OCI-LY3 (cell line): ENCODE data around the gene GLDN.

Experiments used
- H2AFZ ChIP-seq: fragments of 200-600, 300-600 bp; shearing (Covaris generic); 2 replicates; pipeline ENCODE4 v1.6.0; 2014; ENCODE audit warnings: antibody characterized with exemption, low read depth, low read length
- H3K27ac ChIP-seq: fragments of 200-600, 300-600 bp; sonication (generic); 2 replicates; pipeline ENCODE4 v1.5.1; 2014; ENCODE audit warnings: mild to moderate bottlenecking, low read length, moderate library complexity, mixed read lengths
- H3K27me3 ChIP-seq: fragments of 200-600, 300-600 bp; sonication (generic); 2 replicates; pipeline ENCODE4 v1.6.1; 2014; ENCODE audit warnings: low read depth, low read length, mixed read lengths
- H3K36me3 ChIP-seq: fragments of 200-600, 300-600 bp; sonication (generic); replicated peaks from 2 replicates; pipeline ENCODE3; 2014; ENCODE audit warnings: low read depth, low read length, mixed read lengths
- H3K4me1 ChIP-seq: fragments of 300-600, 200-600 bp; sonication (generic); 2 replicates; pipeline ENCODE4 v1.6.1; 2014; ENCODE audit warnings: low read length, mixed read lengths
- H3K4me2 ChIP-seq: fragments of 200-600, 300-600 bp; sonication (generic); 2 replicates; pipeline ENCODE4 v1.6.1; 2014; ENCODE audit warnings: low read length, mixed read lengths
- H3K4me3 ChIP-seq: fragments of 300-600, 200-600 bp; sonication (generic); 2 replicates; pipeline ENCODE4 v1.5.1; 2014; ENCODE audit warnings: antibody characterized with exemption, mild to moderate bottlenecking, low read length, moderate library complexity
- H3K79me2 ChIP-seq: fragments of 300-600, 200-600 bp; shearing (Covaris generic); 2 replicates; pipeline ENCODE4 v1.6.1; 2014; ENCODE audit warnings: mild to moderate bottlenecking, low read length, mixed read lengths
- H3K9ac ChIP-seq: fragments of 300-600, 200-600 bp; shearing (Covaris generic); 2 replicates; pipeline ENCODE4 v1.6.0; 2014; ENCODE audit warnings: mild to moderate bottlenecking, low read length, moderate library complexity
- H3K9me3 ChIP-seq: fragments of 200-600, 300-600 bp; shearing (Covaris generic); 2 replicates; pipeline ENCODE4 v1.6.1; 2014; ENCODE audit warnings: low read length, mixed read lengths; ENCODE audit not compliant: insufficient read depth
- H4K20me1 ChIP-seq: fragments of 200-600, 300-600 bp; sonication (generic); 2 replicates; pipeline ENCODE4 v1.6.1; 2016; ENCODE audit warnings: low read length, mixed read lengths; ENCODE audit not compliant: insufficient read depth
- CTCF ChIP-seq: fragments of 200-600, 300-600 bp; sonication (generic); IDR thresholded peaks from 2 replicates; pipeline ENCODE4 v1.5.1; 2014; ENCODE audit warnings: antibody characterized with exemption, low read length, low read depth
- EZH2phosphoT487 ChIP-seq: fragments of 200-600 bp; shearing (Covaris generic); IDR thresholded peaks from 2 replicates; pipeline ENCODE4 v1.6.1; 2018; ENCODE audit warnings: antibody characterized with exemption, mixed run types, low read depth

GLDN gene

GRCh38 chr15:51424780-51425179, 83.3 kb downstream of the GLDN start:
- H2AFZ ChIP-seq, result no peak overlapping the region
- H3K27me3 ChIP-seq, result no peaks in the 10 kb centered on the region
- H3K36me3 ChIP-seq, result no peaks in the 10 kb centered on the region

GRCh38 chr15:51425517-51426040, 84.1 kb downstream of the GLDN start:
- Histone ChIP-seq H3K36me3 (no peaks in the 10 kb centered on the region), H2AFZ (no peak overlapping the region), H3K79me2 (no peaks in the 10 kb centered on the region), H3K4me3 (no peak overlapping the region), H3K9me3 (no peaks in the 10 kb centered on the region), H3K4me2 (no peak overlapping the region), H3K4me1 (no peaks in the 10 kb centered on the region), H3K9ac (no peak overlapping the region), H4K20me1 (no peaks in the 10 kb centered on the region), H3K27ac (no peak overlapping the region), H3K27me3 (no peaks in the 10 kb centered on the region)
- TF ChIP-seq EZH2phosphoT487 (no peak), CTCF (no peak)

More at GRCh38 chr15:51424780-51425179, 83.3 kb downstream of the GLDN start:
- Histone ChIP-seq H3K27ac (no peak overlapping the region), H4K20me1 (no peaks in the 10 kb centered on the region), H3K4me2 (no peak overlapping the region), H3K9me3 (no peaks in the 10 kb centered on the region), H3K4me1 (no peaks in the 10 kb centered on the region), H3K4me3 (no peak overlapping the region), H3K79me2 (no peaks in the 10 kb centered on the region), H3K9ac (no peak overlapping the region)
- TF ChIP-seq EZH2phosphoT487 (no peak), CTCF (no peak)

- H3K9ac ChIP-seq, result no peak overlapping the region
- no peak overlapping the region for H3K4me2 ChIP-seq
- no peak overlapping the region for H2AFZ ChIP-seq
- TF ChIP-seq EZH2phosphoT487, result no peak
- TF ChIP-seq CTCF, result no peak
- no peaks in the 10 kb centered on the region for H3K4me1 ChIP-seq
- H3K4me3 ChIP-seq, result no peak overlapping the region
- H4K20me1 ChIP-seq, result no peaks in the 10 kb centered on the region
- no peaks in the 10 kb centered on the region for H3K27me3 ChIP-seq
- no peak overlapping the region for H3K27ac ChIP-seq
- no peaks in the 10 kb centered on the region for H3K36me3 ChIP-seq
- H3K9me3 ChIP-seq, result no peaks in the 10 kb centered on the region
- H3K79me2 ChIP-seq, result no peaks in the 10 kb centered on the region
Measured at GRCh38 chr15:51438526-51438925, 97.1 kb downstream of the GLDN start.

- Histone ChIP-seq H4K20me1 (no peaks in the 10 kb centered on the region), H3K4me2 (no peak overlapping the region), H3K36me3 (no peaks in the 10 kb centered on the region), H3K4me3 (no peak overlapping the region), H3K9ac (no peak overlapping the region), H3K4me1 (peaks cover 5% of the 10 kb centered on the region; the same call in 1 of the 2 replicates), H3K79me2 (no peaks in the 10 kb centered on the region), H3K27me3 (no peaks in the 10 kb centered on the region), H3K27ac (no peak overlapping the region), H3K9me3 (no peaks in the 10 kb centered on the region), H2AFZ (no peak overlapping the region)
- no peak for TF ChIP-seq EZH2phosphoT487
- TF ChIP-seq CTCF, result no peak
Measured at GRCh38 chr15:51443282-51443914, 101.9 kb downstream of the GLDN start.
